GM23338 (cell line): ENCODE results near the gene USP30. TPM values are rescaled to one million over a fixed set of nuclear protein-coding genes. Genes with fewer than 3 reads are reported as not detected.

ENCODE experiments used
- ATAC-seq: fragments of 200-7000 bp; cut with Tn5 transposase; 3 replicates; pipeline ENCODE4 v1.9.1; 2020
- DNase-seq: peaks from one replicate; pipeline ENCODE4 v3.0.0-alpha.2; 2015; ENCODE audit warnings: low spot score
- H2AFZ ChIP-seq: fragments of 200-600 bp; sonication (generic); 2 replicates; pipeline ENCODE4 v1.8.0; 2016; ENCODE audit warnings: antibody characterized with exemption, mild to moderate bottlenecking, moderate library complexity
- H3F3A ChIP-seq: fragments of 200-600 bp; sonication (generic); replicated peaks from 2 replicates; pipeline ENCODE4 v1.8.0; 2017; ENCODE audit warnings: antibody characterized with exemption, mixed run types, low read depth
- H3K27ac ChIP-seq: fragments of 200-600 bp; sonication (generic); 2 replicates; pipeline ENCODE4 v1.6.1; 2016; ENCODE audit warnings: low read depth
- H3K27me3 ChIP-seq: fragments of 200-600 bp; sonication (generic); 2 replicates; pipeline ENCODE4 v1.8.0; 2016; ENCODE audit warnings: mild to moderate bottlenecking, mixed run types, moderate library complexity; ENCODE audit not compliant: insufficient read depth
- H3K36me3 ChIP-seq: fragments of 200-600 bp; sonication (generic); 2 replicates; pipeline ENCODE4 v1.8.0; 2016; ENCODE audit warnings: mild to moderate bottlenecking; ENCODE audit not compliant: insufficient read depth
- H3K4me1 ChIP-seq: fragments of 200-600 bp; sonication (generic); 2 replicates; pipeline ENCODE4 v1.8.0; 2016; ENCODE audit warnings: mild to moderate bottlenecking, moderate library complexity; ENCODE audit not compliant: insufficient read depth
- H3K4me2 ChIP-seq: fragments of 200-600 bp; sonication (generic); 2 replicates; pipeline ENCODE4 v1.7.1; 2017; ENCODE audit warnings: mixed run types
- H3K4me3 ChIP-seq: fragments of 200-600 bp; sonication (generic); 2 replicates; pipeline ENCODE4 v1.6.1; 2016; ENCODE audit warnings: mixed run types
- H3K79me2 ChIP-seq: fragments of 200-600 bp; sonication (generic); replicated peaks from 2 replicates; pipeline ENCODE4 v1.8.0; 2017; ENCODE audit warnings: mild to moderate bottlenecking; ENCODE audit not compliant: insufficient read depth
- H3K9me2 ChIP-seq: fragments of 200-600 bp; sonication (generic); 2 replicates; pipeline ENCODE4 v1.8.0; 2017; ENCODE audit not compliant: insufficient read depth
- H4K20me1 ChIP-seq: fragments of 200-600 bp; sonication (generic); replicated peaks from 2 replicates; pipeline ENCODE4 v1.8.0; 2017; ENCODE audit warnings: mild to moderate bottlenecking; ENCODE audit not compliant: insufficient read depth
- H3K27ac Mint-ChIP-seq: 2 replicates; pipeline ENCODE4 v1.8.0; 2020; ENCODE audit warnings: inconsistent platforms, mild to moderate bottlenecking, moderate library complexity, mixed read lengths
- H3K27me3 Mint-ChIP-seq: 3 replicates; pipeline ENCODE4 v1.8.0; 2022; ENCODE audit warnings: low read depth, mild to moderate bottlenecking, moderate library complexity, mixed read lengths, inconsistent platforms; ENCODE audit not compliant: insufficient read depth, poor library complexity
- H3K36me3 Mint-ChIP-seq: 3 replicates; pipeline ENCODE4 v1.8.0; 2021; ENCODE audit warnings: low read depth, mild to moderate bottlenecking, inconsistent platforms, moderate library complexity, mixed read lengths
- H3K4me1 Mint-ChIP-seq: 3 replicates; pipeline ENCODE4 v1.8.0; 2020; ENCODE audit warnings: mild to moderate bottlenecking, inconsistent platforms, mixed read lengths
- H3K4me3 Mint-ChIP-seq: 3 replicates; pipeline ENCODE4 v1.8.0; 2021; ENCODE audit warnings: moderate library complexity, mild to moderate bottlenecking, inconsistent platforms, mixed read lengths
- H3K9me3 Mint-ChIP-seq: 3 replicates; pipeline ENCODE4 v1.8.0; 2020; ENCODE audit warnings: moderate library complexity, mild to moderate bottlenecking, inconsistent platforms, mixed read lengths
- CREB1 ChIP-seq: fragments of 250-450 bp; sonication (Bioruptor Pico); IDR thresholded peaks from 2 replicates; pipeline ENCODE4 v1.5.0; 2020; ENCODE audit warnings: low read depth, mild to moderate bottlenecking, moderate library complexity
- CTCF ChIP-seq, 2 experiments: fragments of 200-600 bp in 1 of 2; sonication (generic) in 1 of 2; conservative IDR thresholded peaks; 2 replicates each; pipeline versions ENCODE4 v1.5.1 to v1.6.1; 2016 to 2017; ENCODE audit warnings: antibody characterized with exemption in 2 of 2, low read depth in 2 of 2, mild to moderate bottlenecking in 2 of 2, moderate library complexity in 1 of 2
- EZH2phosphoT487 ChIP-seq: fragments of 200-600 bp; sonication (generic); IDR thresholded peaks from one replicate; pipeline ENCODE4 v1.8.1; 2018; ENCODE audit warnings: antibody characterized with exemption; ENCODE audit not compliant: unreplicated experiment
- JUNB ChIP-seq: IDR thresholded peaks from one replicate; pipeline ENCODE4 v1.6.1; 2016; ENCODE audit warnings: antibody characterized with exemption; ENCODE audit not compliant: unreplicated experiment
- NANOG ChIP-seq: IDR thresholded peaks from 2 replicates; pipeline ENCODE4 v1.6.1; 2016; ENCODE audit warnings: antibody characterized with exemption, borderline replicate concordance
- POLR2AphosphoS5 ChIP-seq: IDR thresholded peaks from 2 replicates; pipeline ENCODE4 v1.6.1; 2016; ENCODE audit warnings: antibody characterized with exemption, low read depth
- STAT1 ChIP-seq: IDR thresholded peaks from one replicate; pipeline ENCODE4 v1.6.1; 2016; ENCODE audit warnings: antibody characterized with exemption; ENCODE audit not compliant: unreplicated experiment
- ZNF114 ChIP-seq: fragments of 250-450 bp; sonication (Bioruptor Pico); IDR thresholded peaks from 2 replicates; pipeline ENCODE4 v1.5.0; 2020; ENCODE audit warnings: mild to moderate bottlenecking, moderate library complexity
- ZNF331 ChIP-seq: fragments of 250-450 bp; sonication (Bioruptor Pico); IDR thresholded peaks from 2 replicates; pipeline ENCODE4 v1.5.0; 2020; ENCODE audit warnings: low read depth, mild to moderate bottlenecking, moderate library complexity
- ZNF462 ChIP-seq: fragments of 250-450 bp; sonication (Bioruptor Pico); IDR thresholded peaks from 2 replicates; pipeline ENCODE4 v1.5.0; 2020; ENCODE audit warnings: mild to moderate bottlenecking, moderate library complexity
- polyA plus RNA-seq: library from polyadenylated mRNA; unstranded; fragments of >200 nt; fragmentation: Nextera tagmentation; extraction: Ambion mirVana; gene quantifications from 2 replicates; pipeline ENCODE4 v1.2.1, GENCODE V29; 2016
- total RNA-seq: library from RNA; depleted of rRNA; stranded (reverse); fragments of >200 nt; shearing (Covaris generic); gene quantifications from 2 replicates; pipeline ENCODE4 v1.2.3, GENCODE V29; 2014

Gene USP30
- total and polyA plus RNA-seq, 2 experiments from 2014 or later = 2.9 to 6.1 TPM

- TF ChIP-seq CTCF (conservative IDR thresholded peaks at IDR 0.05; ENCODE audit: low read depth in 2 of 2) (no peak), CREB1 (CRISPR knock-in tag) (no peak), NANOG (no peak), ZNF462 (CRISPR knock-in tag) (no peak), ZNF114 (CRISPR knock-in tag) (no peak), JUNB (no peak)
Observed at GRCh38 chr12:109116611-109116949, 64.2 kb downstream of the USP30 start (continued).

- Mint-ChIP-seq H3K36me3 (no peaks in the 10 kb centered on the region), H3K4me3 (no peak overlapping the region), H3K27ac (no peak overlapping the region), H3K9me3 (no peaks in the 10 kb centered on the region), H3K4me1 (peaks cover 15% of the 10 kb centered on the region), H3K27me3 (peaks cover 5% of the 10 kb centered on the region)
- no peaks in the 10 kb centered on the region for H4K20me1 ChIP-seq
- DNase-seq = no peak
- no peaks in the 10 kb centered on the region for H3K79me2 ChIP-seq
- no peak overlapping the region for H3K4me2 ChIP-seq
- H3K4me1 ChIP-seq = no peaks in the 10 kb centered on the region
- no peak overlapping the region for H3K4me3 ChIP-seq
- no peaks in the 10 kb centered on the region for H3F3A ChIP-seq
- ATAC-seq = no peak
- no peak overlapping the region for H2AFZ ChIP-seq
- no peaks in the 10 kb centered on the region for H3K27me3 ChIP-seq
- no peaks in the 10 kb centered on the region for H3K36me3 ChIP-seq
- H3K27ac ChIP-seq = no peak overlapping the region
- no peaks in the 10 kb centered on the region for H3K9me2 ChIP-seq
- TF ChIP-seq EZH2phosphoT487 (no peak), POLR2AphosphoS5 (no peak), ZNF331 (CRISPR knock-in tag) (no peak), JUNB (no peak), STAT1 (no peak)
Observed at GRCh38 chr12:109120095-109120494, 67.7 kb downstream of the USP30 start.
